SHP77 treated with DMSO at 0.1 percent for 48 hours (cell line): ENCODE results near the gene PSMA2.
"Not testable (repeated sequence)": the region's sequence is repeated elsewhere in the genome, so short reads cannot be mapped to it uniquely, and the experiment has no call there.

Source experiments
- DNase-seq: peaks from one replicate; lab custom pipeline; 2025; lab: John Stamatoyannopoulos, UW

PSMA2 gene

DNA sequence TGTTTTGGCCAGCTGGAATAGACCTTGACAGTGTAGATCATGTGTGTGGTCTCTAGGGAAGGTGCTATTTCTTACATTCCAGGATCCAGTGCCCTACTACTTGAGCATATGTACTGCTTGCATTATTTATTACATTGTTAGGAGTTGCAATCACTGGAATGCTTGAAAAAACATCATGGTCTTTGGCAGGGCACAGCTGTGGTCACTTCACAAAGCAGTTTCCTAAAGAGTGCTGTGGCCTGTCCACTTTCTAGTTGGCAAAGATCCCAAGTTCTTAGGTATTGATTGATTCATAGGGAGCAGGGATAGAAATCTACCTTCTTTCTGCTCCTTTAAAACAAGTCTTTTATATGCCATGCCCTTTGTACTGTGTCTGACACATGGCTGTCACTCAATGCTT is 24.7 kb downstream of the PSMA2 start:
- no peak for DNase-seq

DNA sequence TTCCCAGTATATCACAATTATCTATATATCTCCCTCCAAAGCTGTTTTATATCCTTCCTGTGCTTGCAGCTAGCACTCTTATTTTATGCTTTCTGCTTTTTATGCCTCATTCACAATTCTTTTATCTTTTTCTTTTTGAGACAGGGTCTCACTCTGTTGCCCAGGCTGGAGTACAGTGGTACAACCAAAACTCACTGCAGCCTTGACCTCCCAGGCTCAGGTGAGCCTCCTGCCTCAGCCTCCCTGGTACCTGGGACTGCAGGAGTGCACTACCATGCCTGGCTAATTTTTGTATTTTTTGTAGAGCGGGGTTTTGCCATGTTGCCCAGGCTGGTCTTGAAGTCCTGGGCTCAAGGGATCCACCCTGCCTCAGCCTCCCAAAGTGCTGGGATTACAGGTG is 25.8 kb downstream of the PSMA2 start:
- DNase-seq: no peak

DNA sequence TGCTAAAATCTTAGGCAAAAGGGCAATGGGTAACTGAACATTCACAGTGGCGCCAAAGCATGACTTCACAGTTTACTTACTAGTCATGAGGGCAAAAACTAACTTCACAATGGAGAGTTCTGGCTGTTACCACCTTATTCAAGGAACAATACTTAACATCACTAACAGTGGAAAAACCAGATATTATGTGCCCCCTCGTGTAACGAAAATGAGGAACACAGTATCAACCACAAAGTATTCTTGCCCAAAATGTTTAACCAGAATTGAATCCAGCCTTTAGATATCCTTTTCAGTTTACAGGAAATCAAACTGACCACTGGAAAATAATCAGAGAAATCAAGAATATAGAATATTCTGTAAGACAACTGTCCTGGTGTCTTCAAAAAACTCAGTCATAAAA is 29.6 kb downstream of the PSMA2 start:
- DNase-seq: no peak

DNA sequence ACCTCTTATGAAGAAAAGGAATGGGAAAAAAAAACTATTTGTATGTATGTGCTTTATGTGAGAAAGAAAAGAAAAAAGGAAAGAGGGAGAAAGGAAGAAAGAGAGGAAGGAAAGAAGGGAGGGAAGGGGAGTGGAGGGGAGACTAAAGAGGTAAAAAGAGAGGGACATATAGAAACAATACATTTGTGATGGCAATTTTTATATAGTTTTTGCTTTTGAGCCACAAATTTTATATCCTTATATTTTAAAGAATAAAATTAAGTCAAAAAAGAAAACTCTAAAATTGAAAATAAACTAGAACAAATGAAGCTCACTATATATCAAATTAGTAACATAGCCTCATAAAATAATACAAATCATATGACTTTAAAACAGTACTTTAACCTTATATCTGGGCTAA is 31.1 kb downstream of the PSMA2 start:
- no peak for DNase-seq

DNA sequence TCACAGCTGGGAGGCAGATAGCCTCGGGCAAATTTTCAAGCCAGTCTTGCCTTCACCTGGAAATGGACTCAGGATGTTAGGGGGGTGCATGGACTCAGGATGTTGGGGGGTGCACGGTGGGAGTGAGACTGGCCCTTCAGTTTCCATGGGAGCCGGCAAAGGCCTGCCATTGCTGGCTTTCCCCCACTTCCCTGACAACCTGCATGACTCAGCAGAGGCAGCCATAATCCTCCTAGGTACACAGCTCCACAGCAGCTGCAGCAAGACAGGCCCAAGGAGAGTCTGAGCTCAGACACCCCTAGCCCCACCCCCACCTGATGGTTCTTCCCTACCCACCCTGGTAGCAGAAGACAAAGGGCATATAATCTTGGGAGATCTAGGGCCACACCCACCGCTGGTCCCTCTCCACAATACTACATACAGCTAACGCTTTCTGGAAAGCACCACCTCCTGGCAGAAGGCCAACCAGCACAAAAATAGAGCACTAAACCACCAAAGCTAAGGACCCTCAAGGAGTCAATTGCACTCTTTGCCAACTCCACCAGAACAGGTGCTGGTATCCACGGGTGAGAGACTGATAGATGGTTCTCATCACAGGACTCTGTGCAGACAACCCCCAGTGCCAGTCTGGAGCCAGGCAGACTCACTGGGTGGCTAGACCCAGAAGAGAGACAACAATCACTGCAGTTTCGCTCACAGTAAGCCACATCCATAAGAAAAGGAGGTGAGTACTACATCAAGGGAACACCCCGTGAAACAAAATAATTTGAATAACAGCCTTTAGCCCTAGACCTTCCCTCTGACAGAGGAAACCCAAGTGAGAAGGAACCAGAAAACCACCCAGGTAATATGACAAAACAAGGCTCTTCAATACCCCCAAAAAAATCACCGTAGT is 38.4 kb downstream of the PSMA2 start:
- peak; percentile 24 for DNase-seq

DNA sequence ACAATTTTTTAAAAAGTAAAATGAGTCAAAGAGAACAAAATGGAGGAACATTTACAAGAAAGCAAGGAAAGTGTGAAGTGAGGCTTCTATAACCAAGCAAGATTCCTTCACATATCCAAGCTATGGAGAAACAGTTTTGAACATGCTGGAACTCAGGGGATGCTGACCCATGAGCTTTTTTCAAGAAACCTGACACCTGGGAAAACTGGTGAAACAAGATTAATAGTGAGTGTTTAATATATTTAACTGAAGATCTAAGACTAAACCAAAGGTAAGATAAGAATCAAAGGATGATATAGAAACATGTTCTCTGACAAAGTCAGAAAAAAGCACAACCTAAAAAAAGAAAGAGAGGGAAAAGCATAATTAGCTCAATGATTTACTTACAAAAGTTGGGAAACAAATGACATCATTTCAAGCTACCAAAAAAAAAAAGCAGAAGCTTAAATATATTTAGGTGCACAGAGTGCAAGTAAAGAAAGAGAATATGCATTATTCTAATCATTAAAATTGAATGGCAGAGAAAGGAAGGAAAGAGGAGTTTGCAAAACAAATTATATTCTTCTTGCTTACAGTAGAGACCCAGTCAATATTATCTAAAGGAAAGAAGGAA is 45.0 kb downstream of the PSMA2 start:
- DNase-seq: no peak

DNA sequence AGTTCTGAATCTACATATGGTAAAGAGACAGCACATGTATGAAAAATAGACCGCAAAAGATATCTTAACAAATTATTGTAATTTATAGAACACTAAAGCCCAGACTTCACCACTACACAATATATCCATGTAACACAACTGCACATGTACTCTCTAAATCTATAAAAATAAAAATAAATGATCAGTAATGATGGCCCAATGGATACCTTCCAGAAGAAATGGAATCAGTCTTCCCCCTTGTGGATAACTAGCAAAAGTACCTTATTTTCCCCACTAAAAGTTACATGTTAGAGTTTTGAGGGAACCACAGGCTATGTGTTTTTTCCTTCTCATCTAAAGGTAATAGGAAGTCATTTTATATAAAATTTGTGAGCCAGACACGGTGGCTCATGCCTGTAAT is 45.8 kb downstream of the PSMA2 start:
- DNase-seq: peak; percentile 17

DNA sequence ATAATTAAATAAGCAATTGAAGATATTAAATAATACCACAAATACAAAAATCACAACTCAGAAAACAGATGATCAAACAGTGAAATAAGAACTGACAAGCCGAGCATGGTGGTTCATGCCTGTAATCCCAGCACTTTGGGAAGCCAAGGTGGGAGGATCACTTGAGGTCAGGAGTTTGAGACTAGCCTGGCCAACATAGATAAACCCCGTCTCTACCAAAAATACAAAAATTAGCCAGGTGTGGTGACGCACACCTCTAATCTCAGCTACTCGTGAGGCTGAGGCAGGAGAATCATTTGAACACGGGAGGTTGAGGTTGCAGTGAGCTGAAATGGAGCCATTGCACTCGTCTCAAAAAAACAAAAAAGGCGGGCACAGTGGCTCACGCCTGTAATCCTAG is 46.8 kb downstream of the PSMA2 start:
- not testable (repeated sequence) for DNase-seq

DNA sequence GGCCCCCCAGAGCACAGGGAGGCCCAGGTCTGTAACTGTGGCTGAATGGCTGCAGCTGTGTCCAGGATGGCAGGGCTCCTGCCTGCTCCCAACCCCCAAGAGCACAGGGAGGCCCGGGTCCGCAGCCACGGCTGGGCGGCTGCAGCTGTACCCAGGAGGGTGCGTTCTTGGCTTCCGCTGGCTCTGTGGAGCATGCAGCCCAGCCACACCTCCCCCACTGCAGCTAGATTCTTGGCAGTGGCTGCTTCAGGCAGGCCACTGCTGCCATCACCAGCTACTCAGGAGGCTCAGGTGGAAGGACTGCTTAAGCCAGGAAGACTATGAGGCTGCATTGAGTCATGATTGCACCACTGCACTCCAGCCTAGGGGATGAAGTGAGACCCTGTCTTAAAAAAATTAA is 48.0 kb downstream of the PSMA2 start:
- DNase-seq: peak; percentile 76

DNA sequence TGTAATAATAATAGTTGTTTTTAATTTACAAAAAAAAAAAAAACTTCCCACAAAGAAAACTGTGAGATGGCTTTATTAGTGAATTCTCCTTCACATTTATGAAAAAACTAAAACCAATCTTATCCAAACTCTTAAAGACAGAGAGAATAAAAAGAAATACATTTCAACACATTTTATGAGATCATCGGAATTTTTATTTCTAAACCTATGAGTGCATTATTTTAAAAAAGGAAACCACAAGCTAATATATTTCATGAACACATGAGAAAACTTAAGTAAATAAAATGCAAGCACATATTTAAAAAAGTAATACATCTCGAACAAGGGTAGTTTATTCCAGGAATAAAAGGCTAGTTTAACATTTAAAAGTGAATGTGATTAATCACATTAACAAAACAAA is 51.6 kb downstream of the PSMA2 start:
- no peak for DNase-seq

DNA sequence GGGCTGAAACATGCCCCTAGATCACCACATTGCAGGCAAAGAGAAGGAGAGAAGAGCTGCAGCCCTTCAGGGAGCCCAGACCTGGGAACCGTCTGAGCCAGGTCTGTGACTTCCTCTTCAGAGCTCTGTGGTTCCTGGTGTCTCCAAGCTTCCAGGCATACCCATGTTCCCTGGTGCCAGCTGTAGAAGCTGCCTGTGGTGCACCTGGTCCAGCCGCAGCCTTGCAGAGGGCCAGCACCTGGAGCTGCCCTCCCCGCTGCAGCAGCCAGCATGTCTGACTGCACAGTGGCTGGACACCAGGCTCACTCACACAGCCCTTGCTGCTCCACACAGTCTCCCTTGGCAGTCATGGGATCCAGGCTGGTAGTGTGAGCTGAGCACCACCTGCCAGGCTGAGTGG is 53.7 kb downstream of the PSMA2 start:
- peak; percentile 35 for DNase-seq

DNA sequence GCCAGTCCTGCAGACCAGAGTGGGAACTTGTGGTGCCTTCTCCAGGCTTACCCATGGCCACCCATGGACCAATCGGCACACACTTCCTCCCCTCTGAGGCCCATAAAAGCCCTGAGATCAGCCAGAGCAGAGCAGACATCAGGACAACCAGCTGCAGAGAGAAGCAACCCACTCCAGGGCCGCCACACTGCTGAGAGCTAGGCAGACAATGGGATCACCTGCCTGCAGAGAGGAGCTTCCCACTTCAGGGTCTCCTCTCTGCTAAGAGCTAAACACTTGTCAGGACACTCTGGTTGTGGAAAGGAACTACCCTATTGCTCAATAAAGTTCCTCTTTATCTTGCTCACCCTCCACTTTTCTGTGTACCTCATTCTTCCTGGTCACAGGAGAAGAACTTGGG is 54.1 kb downstream of the PSMA2 start:
- peak; percentile 83 for DNase-seq

DNA sequence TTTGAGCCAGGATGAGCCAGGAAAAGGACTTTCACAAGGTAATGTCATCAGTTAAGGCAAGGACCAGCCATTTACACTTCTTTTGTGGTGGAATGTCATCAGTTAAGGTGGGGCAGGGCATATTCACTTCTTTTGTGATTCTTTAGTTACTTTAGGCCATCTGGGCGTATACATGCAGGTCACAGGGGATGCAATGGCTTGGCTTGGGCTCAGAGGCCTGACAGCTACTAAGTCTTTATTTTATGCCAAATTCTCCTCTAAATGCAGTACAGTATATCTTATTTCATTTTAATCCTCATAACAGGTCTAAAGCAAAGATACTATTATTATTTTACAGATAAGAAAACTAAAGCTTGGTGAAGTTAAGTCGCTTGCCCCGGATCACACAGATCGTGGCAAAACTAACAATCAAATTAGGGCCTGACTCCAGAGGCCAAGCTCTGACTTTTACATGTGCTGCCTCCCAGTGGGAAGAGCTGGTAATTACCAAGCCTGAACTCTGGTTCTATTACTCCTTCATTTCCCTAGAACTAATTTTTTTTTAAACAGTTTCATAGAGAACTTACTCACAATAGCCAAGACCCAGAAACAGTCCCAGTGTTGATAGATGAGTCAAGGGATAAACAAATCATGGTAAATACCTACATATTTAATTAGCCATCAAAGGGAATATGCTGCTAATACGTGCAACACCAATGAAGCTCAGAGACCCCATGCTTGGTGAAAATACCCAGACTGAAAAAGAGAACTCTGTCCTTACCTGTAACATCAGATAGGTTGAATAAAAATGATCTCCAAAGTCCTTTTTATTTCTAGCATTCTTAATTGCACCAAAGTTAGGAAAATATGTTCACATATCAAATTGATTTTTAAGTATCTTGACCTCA is 55.5 kb downstream of the PSMA2 start:
- DNase-seq: peak; percentile 70

DNA sequence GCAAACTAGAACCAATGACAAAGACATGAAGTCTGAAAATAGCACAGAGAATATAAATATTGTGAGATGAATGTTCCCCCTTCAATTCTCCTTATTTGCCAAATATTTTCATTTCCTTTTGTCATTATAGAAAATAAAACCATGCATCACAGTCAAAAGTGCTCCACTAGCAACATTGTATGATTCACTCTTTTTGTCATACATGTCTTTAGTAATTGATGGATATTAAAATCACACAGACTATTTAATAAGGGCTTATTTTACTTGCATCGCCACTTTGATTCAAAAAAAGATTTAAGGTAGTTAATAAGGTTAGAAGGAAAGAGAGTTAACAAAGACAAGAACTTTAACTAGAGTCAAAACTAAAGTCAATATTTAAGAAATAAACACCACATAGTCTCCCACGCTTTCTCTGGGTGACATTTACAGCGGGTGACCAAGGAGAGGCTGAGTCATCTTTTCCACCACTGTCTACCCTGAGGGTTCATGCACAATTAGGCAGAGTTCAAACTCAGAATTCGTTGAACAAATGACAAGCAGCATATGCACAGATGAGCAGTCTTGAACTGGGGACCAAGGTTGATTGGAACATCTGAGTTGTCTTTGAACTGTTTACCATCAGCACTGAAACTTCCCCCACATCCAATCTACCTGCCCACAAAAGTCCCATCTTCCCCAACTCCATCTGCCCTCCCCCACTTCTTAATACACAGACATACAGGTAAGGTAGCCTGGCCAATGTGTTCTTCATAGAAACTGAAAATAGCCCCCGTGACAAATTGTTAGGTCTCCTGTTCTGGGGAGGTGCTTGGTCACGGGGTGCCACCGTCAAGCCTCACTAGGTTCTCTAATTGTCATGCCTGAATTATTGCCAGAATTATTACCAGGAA is 62.6 kb downstream of the PSMA2 start:
- DNase-seq: peak; percentile 17

DNA sequence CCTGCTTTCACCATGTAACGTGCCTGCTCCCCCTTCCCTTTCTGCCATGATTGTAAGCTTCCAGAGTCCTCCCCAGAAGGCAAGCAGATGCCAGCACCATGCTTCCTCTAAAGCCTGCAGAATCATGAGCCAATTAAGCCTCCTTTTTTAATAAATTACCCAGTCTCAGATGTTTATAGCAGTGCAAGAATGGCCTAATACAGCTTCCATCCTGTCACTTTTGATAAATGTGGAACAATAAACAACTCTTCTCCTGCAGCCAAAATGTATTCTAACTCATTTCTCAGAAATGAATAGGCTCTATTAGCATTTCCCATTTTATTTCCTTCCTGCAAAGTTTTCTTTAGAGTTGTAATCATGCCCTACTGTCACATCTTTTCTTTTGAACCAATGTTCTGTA is 63.5 kb downstream of the PSMA2 start:
- DNase-seq: no peak
